HL-60 (cell line): Measurements from ENCODE around the gene FAM78A.
"Not testable (repeated sequence)": the region's sequence is repeated elsewhere in the genome, so short reads cannot be mapped to it uniquely, and the experiment has no call there.

Experiments used
- CTCF ChIP-seq: IDR thresholded peaks from one replicate; pipeline ENCODE4 v1.5.1; 2011; ENCODE audit warnings: low read length, control low read depth, inconsistent platforms; ENCODE audit not compliant: insufficient read depth
- POLR2AphosphoS5 ChIP-seq: IDR thresholded peaks from 2 replicates; pipeline ENCODE4 v1.6.1; 2012; ENCODE audit warnings: low read depth
- REST ChIP-seq: IDR thresholded peaks from 2 replicates; pipeline ENCODE4 v1.6.1; 2012; ENCODE audit warnings: low read depth; ENCODE audit not compliant: insufficient replicate concordance
- SPI1 ChIP-seq: IDR thresholded peaks from 2 replicates; pipeline ENCODE4 v1.6.1; 2012; ENCODE audit warnings: low read depth, mild to moderate bottlenecking, borderline replicate concordance

- not testable (repeated sequence) for TF ChIP-seq CTCF, POLR2AphosphoS5, SPI1, REST
These were observed 64.4 kb downstream of the FAM78A start for GRCh38 chr9:131211920-131212319.
